Neural progenitor cell (in vitro differentiated cells): ENCODE results near the gene SELENBP1. TPM values are rescaled to one million over a fixed set of nuclear protein-coding genes. Genes with fewer than 3 reads are reported as not detected.

Experiments used
- DNase-seq: peaks from one replicate; pipeline ENCODE4 v3.0.0-alpha.2; 2016; ENCODE audit warnings: low spot score
- H2AFZ ChIP-seq: fragments of 200-600 bp; sonication (generic); replicated peaks from 2 replicates; pipeline ENCODE4 v1.6.1; 2016; ENCODE audit warnings: antibody characterized with exemption
- H3F3A ChIP-seq: fragments of 200-600 bp; sonication (generic); 2 replicates; pipeline ENCODE4 v1.6.1; 2016; ENCODE audit warnings: antibody characterized with exemption, low read depth
- H3K27ac ChIP-seq: fragments of 200-600 bp; sonication (generic); 2 replicates; pipeline ENCODE4 v1.5.1; 2016; ENCODE audit warnings: mild to moderate bottlenecking
- H3K27me3 ChIP-seq: fragments of 200-600 bp; sonication (generic); 2 replicates; pipeline ENCODE4 v1.6.1; 2016; ENCODE audit warnings: mild to moderate bottlenecking, moderate library complexity
- H3K36me3 ChIP-seq: fragments of 200-600 bp; sonication (generic); 2 replicates; pipeline ENCODE4 v1.5.1; 2016
- H3K4me1 ChIP-seq: fragments of 200-600 bp; sonication (generic); 2 replicates; pipeline ENCODE4 v1.6.1; 2016; ENCODE audit warnings: mixed run types
- H3K4me2 ChIP-seq: fragments of 200-600 bp; sonication (generic); 2 replicates; pipeline ENCODE4 v1.6.1; 2016
- H3K4me3 ChIP-seq: fragments of 200-600 bp; sonication (generic); 2 replicates; pipeline ENCODE4 v1.5.1; 2016
- H3K79me2 ChIP-seq: fragments of 200-600 bp; sonication (generic); 2 replicates; pipeline ENCODE4 v1.6.1; 2016; ENCODE audit warnings: low read depth
- H3K9ac ChIP-seq: fragments of 200-600 bp; sonication (generic); 2 replicates; pipeline ENCODE4 v1.6.1; 2016
- H3K9me3 ChIP-seq: fragments of 200-600 bp; sonication (generic); 2 replicates; pipeline ENCODE4 v1.5.1; 2016; ENCODE audit warnings: low read depth
- H4K20me1 ChIP-seq: fragments of 200-600 bp; sonication (generic); 2 replicates; pipeline ENCODE4 v1.6.1; 2016; ENCODE audit warnings: low read depth
- H3K27ac Mint-ChIP-seq: 3 replicates; pipeline ENCODE4 v1.8.0; 2021; ENCODE audit warnings: mixed read lengths
- H3K27me3 Mint-ChIP-seq: 2 replicates; pipeline ENCODE4 v1.8.0; 2022; ENCODE audit warnings: low read depth, mild to moderate bottlenecking, inconsistent platforms, moderate library complexity, mixed read lengths; ENCODE audit not compliant: insufficient read depth
- H3K36me3 Mint-ChIP-seq: 3 replicates; pipeline ENCODE4 v1.8.0; 2021; ENCODE audit warnings: mixed read lengths
- H3K4me1 Mint-ChIP-seq: 3 replicates; pipeline ENCODE4 v1.8.0; 2021; ENCODE audit warnings: mixed read lengths
- H3K4me3 Mint-ChIP-seq: 3 replicates; pipeline ENCODE4 v1.8.0; 2021; ENCODE audit warnings: mild to moderate bottlenecking, moderate library complexity, mixed read lengths
- H3K9me3 Mint-ChIP-seq: 3 replicates; pipeline ENCODE4 v1.8.0; 2020; ENCODE audit warnings: mixed read lengths
- EZH2 ChIP-seq: fragments of 200-600 bp; sonication (generic); IDR thresholded peaks from 2 replicates; pipeline ENCODE4 v1.6.1; 2017; ENCODE audit warnings: antibody characterized with exemption, mild to moderate bottlenecking, moderate library complexity
- EZH2phosphoT487 ChIP-seq: fragments of 200-600 bp; sonication (generic); IDR thresholded peaks from 2 replicates; pipeline ENCODE4 v1.6.1; 2017; ENCODE audit warnings: antibody characterized with exemption
- total RNA-seq: library from RNA; depleted of rRNA; stranded (reverse); fragments of >200 nt; gene quantifications from 2 replicates; pipeline ENCODE4 v1.2.3, GENCODE V29; 2015; ENCODE audit warnings: low replicate concordance
- TF ChIP-seq, protein P1 (sequence below): fragments of 200-600 bp; sonication (generic); IDR thresholded peaks from 2 replicates; pipeline ENCODE4 v1.5.1; 2017; ENCODE audit warnings: antibody characterized with exemption, mild to moderate bottlenecking

The SELENBP1 gene
- total RNA-seq, 1 donor from 2014 or later = 38.5 TPM

DNA sequence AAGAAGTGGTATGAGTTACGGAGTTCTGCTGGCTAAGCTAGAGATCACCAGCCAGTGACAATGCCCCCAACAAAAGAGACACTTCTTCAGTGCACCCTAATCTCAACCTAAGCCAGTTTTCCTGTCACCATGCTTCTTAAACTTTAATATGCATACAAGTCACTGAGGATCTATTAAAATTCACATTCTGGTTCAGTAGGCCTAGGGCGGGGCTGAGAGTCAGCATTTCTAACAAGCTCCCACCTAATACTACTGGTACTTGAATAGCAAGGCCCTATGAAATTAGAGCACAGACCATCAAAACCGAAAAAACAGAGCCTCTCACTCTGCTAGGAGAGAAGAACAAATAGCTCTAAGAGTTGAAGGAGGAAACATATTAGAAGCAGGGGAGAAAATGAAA is 34.8 kb upstream of the SELENBP1 start:
- H3K9ac ChIP-seq = no peak overlapping the region
- no peaks in the 10 kb centered on the region for H3K9me3 ChIP-seq
- no peaks in the 10 kb centered on the region for H3K4me1 ChIP-seq
- H3K9me3 Mint-ChIP-seq = no peaks in the 10 kb centered on the region
- no peak overlapping the region for H3K4me3 ChIP-seq
- no peak overlapping the region for H2AFZ ChIP-seq
- TF ChIP-seq EZH2phosphoT487 (no peak), EZH2 (no peak)
- TF ChIP-seq, protein P1, sequence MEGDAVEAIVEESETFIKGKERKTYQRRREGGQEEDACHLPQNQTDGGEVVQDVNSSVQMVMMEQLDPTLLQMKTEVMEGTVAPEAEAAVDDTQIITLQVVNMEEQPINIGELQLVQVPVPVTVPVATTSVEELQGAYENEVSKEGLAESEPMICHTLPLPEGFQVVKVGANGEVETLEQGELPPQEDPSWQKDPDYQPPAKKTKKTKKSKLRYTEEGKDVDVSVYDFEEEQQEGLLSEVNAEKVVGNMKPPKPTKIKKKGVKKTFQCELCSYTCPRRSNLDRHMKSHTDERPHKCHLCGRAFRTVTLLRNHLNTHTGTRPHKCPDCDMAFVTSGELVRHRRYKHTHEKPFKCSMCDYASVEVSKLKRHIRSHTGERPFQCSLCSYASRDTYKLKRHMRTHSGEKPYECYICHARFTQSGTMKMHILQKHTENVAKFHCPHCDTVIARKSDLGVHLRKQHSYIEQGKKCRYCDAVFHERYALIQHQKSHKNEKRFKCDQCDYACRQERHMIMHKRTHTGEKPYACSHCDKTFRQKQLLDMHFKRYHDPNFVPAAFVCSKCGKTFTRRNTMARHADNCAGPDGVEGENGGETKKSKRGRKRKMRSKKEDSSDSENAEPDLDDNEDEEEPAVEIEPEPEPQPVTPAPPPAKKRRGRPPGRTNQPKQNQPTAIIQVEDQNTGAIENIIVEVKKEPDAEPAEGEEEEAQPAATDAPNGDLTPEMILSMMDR = no peak
- no peak overlapping the region for H3K27ac Mint-ChIP-seq
- peaks cover 8% of the 10 kb centered on the region for H3K27me3 Mint-ChIP-seq
- peaks cover 16% of the 10 kb centered on the region for H3K79me2 ChIP-seq
- H3K4me1 Mint-ChIP-seq = no peaks in the 10 kb centered on the region
- no peak overlapping the region for H3K27ac ChIP-seq
- no peak overlapping the region for H3K4me2 ChIP-seq
- peaks cover 10% of the 10 kb centered on the region for H4K20me1 ChIP-seq
- H3K4me3 Mint-ChIP-seq = no peak overlapping the region
- no peak for DNase-seq
- peaks cover 25% of the 10 kb centered on the region for H3K36me3 ChIP-seq
- no peaks in the 10 kb centered on the region for H3K27me3 ChIP-seq
- peaks cover 50% of the 10 kb centered on the region for H3F3A ChIP-seq
- peaks cover 43% of the 10 kb centered on the region for H3K36me3 Mint-ChIP-seq

DNA sequence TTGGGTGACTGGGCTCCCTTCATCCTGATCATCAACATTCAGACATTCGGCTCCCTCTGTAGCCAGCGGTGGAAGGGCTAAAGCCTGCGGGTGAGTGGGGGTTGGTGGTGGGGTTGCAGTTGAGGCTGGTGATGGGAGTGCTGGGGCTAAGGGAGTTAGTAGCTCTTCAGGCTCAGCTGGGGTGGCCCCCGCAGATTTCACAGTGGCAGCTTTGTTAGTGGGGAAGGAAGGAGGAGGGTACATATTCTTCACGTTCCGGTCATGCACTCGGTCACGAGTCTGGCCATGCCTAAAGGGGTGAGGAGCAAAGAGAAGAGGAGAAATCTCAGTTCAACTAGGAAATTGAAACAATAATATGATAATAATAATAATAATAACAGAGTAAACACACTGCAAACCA is 33.7 kb upstream of the SELENBP1 start:
- Mint-ChIP-seq H3K9me3 (no peaks in the 10 kb centered on the region), H3K4me3 (no peak overlapping the region), H3K4me1 (peaks cover 3% of the 10 kb centered on the region), H3K27me3 (peaks cover 8% of the 10 kb centered on the region), H3K27ac (no peak overlapping the region), H3K36me3 (peaks cover 46% of the 10 kb centered on the region)
- peaks cover 19% of the 10 kb centered on the region for H3K36me3 ChIP-seq
- no peak overlapping the region for H3K4me3 ChIP-seq
- H3K4me2 ChIP-seq = no peak overlapping the region
- peaks cover 61% of the 10 kb centered on the region for H3F3A ChIP-seq
- H4K20me1 ChIP-seq = peaks cover 13% of the 10 kb centered on the region
- H2AFZ ChIP-seq = no peak overlapping the region
- no peak for DNase-seq
- no peak overlapping the region for H3K27ac ChIP-seq
- no peak overlapping the region for H3K9ac ChIP-seq
- H3K4me1 ChIP-seq = no peaks in the 10 kb centered on the region
- H3K9me3 ChIP-seq = no peaks in the 10 kb centered on the region
- no peaks in the 10 kb centered on the region for H3K27me3 ChIP-seq
- TF ChIP-seq, protein P1 = no peak
- TF ChIP-seq EZH2 (no peak), EZH2phosphoT487 (no peak)
- H3K79me2 ChIP-seq = peaks cover 17% of the 10 kb centered on the region

DNA sequence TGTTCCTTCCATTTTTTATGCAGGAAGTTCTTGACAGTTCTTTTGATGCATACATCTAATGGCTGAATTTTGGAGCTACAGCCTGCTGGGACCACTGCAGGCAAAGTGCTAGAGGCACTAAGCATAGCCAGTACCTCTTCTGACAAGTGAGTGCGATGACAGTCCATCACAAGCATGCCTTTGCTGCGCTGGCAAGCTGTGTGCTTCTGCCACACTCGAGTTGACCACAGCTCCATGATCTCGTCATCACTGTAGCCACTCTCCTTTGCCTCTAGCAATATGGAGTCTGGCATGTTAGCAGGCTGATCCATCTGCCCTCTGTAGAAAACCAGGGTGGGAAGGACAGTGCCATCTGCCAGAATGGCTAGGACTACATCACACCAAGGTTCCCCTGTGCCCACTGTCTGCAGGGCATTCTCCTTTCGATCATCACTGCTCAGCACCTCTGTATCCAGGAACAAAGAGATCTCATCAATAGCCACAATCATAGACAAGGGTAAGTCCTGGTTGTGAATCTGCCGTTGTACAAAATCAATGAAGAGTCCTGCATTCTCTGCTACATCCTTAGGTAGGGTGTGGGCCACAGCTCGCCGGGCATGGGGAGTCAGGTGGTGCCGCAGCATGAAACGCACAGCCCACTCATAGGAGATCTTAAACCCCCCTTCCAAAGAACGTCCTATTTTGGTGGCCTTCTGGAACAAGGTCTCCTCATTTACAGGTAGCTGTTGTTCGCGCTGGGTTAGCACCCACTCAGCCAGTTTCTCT is 32.9 kb upstream of the SELENBP1 start:
- Histone ChIP-seq H2AFZ (no peak overlapping the region), H3K9ac (no peak overlapping the region), H4K20me1 (peaks cover 20% of the 10 kb centered on the region), H3K4me2 (no peak overlapping the region), H3K27ac (no peak overlapping the region), H3K79me2 (peaks cover 25% of the 10 kb centered on the region), H3K9me3 (no peaks in the 10 kb centered on the region), H3K27me3 (no peaks in the 10 kb centered on the region), H3K4me1 (peaks cover 4% of the 10 kb centered on the region), H3K4me3 (no peak overlapping the region), H3F3A (peaks cover 66% of the 10 kb centered on the region), H3K36me3 (peaks cover 19% of the 10 kb centered on the region)
- Mint-ChIP-seq H3K27me3 (peaks cover 8% of the 10 kb centered on the region), H3K36me3 (peaks cover 45% of the 10 kb centered on the region), H3K4me3 (no peak overlapping the region), H3K4me1 (peaks cover 9% of the 10 kb centered on the region), H3K27ac (no peak overlapping the region), H3K9me3 (no peaks in the 10 kb centered on the region)
- TF ChIP-seq, protein P1 = no peak
- TF ChIP-seq EZH2phosphoT487 = no peak
- no peak for TF ChIP-seq EZH2
- DNase-seq = no peak
